ENCODE measurements around the gene ADAMTSL4. TPM values are rescaled to one million over a fixed set of nuclear protein-coding genes. Genes with fewer than 3 reads are reported as not detected.

The ADAMTSL4 gene
- polyA plus RNA-seq, 3 donors from 2014 or later: not detected

- Mint-ChIP-seq H3K9me3 (no peaks in the 10 kb centered on the region), H3K27ac (peak overlapping the region in 5 of 6 donors; percentile 32 to 90 (median 65)), H3K27me3 (ENCODE audit: low read depth in 3 of 3) (peaks cover 2 to 6% (median 3%) of the 10 kb centered on the region in 3 donors), H3K36me3 (no peaks in the 10 kb centered on the region), H3K4me3 (peak overlapping the region; percentile 87 to 97 (median 91)), H3K4me1 (peaks cover 16 to 18% of the 10 kb centered on the region in 2 donors)
- DNase-seq: no peak
Measured at GRCh38 chr1:150516616-150517015, 32.6 kb upstream of the ADAMTSL4 start.

GRCh38 chr1:150521196-150521968 is 27.8 kb upstream of the ADAMTSL4 start:
- Mint-ChIP-seq H3K27ac (no peak overlapping the region), H3K27me3 (ENCODE audit: low read depth in 3 of 3) (peaks cover 0 to 3% (median 2%) of the 10 kb centered on the region in 3 donors), H3K9me3 (no peaks in the 10 kb centered on the region), H3K4me1 (peaks cover 4 to 5% of the 10 kb centered on the region in 2 donors), H3K4me3 (no peak overlapping the region), H3K36me3 (no peaks in the 10 kb centered on the region)
- no peak for DNase-seq

GRCh38 chr1:150525348-150525747 is 23.9 kb upstream of the ADAMTSL4 start:
- Mint-ChIP-seq H3K4me1 (no peaks in the 10 kb centered on the region), H3K27me3 (ENCODE audit: low read depth in 3 of 3) (peaks cover 0 to 2% (median 2%) of the 10 kb centered on the region in 3 donors), H3K36me3 (no peaks in the 10 kb centered on the region), H3K4me3 (no peak overlapping the region), H3K9me3 (no peaks in the 10 kb centered on the region), H3K27ac (no peak overlapping the region)
- DNase-seq: no peak

GRCh38 chr1:150528196-150528595 is 21.0 kb upstream of the ADAMTSL4 start:
- Mint-ChIP-seq H3K4me1 (no peaks in the 10 kb centered on the region), H3K9me3 (no peaks in the 10 kb centered on the region), H3K4me3 (no peak overlapping the region), H3K36me3 (no peaks in the 10 kb centered on the region), H3K27ac (no peak overlapping the region), H3K27me3 (ENCODE audit: low read depth in 3 of 3) (peaks cover 0 to 1% (median 0%) of the 10 kb centered on the region in 3 donors)
- no peak for DNase-seq

- no peak for DNase-seq
- H3K27ac Mint-ChIP-seq: no peak overlapping the region
- no peaks in the 10 kb centered on the region for H3K36me3 Mint-ChIP-seq
- H3K27me3 Mint-ChIP-seq (ENCODE audit: low read depth in 3 of 3): peaks cover 0 to 1% (median 0%) of the 10 kb centered on the region in 3 donors
- no peaks in the 10 kb centered on the region for H3K9me3 Mint-ChIP-seq
- H3K4me3 Mint-ChIP-seq: no peak overlapping the region
- H3K4me1 Mint-ChIP-seq: no peaks in the 10 kb centered on the region
Measured at GRCh38 chr1:150529017-150529416, 20.2 kb upstream of the ADAMTSL4 start.

GRCh38 chr1:150530491-150531159 is 18.6 kb upstream of the ADAMTSL4 start:
- Mint-ChIP-seq H3K9me3 (no peaks in the 10 kb centered on the region), H3K36me3 (no peaks in the 10 kb centered on the region), H3K4me1 (no peaks in the 10 kb centered on the region), H3K27me3 (ENCODE audit: low read depth in 3 of 3) (peaks cover 0 to 1% (median 0%) of the 10 kb centered on the region in 3 donors), H3K4me3 (no peak overlapping the region), H3K27ac (no peak overlapping the region)
- DNase-seq: no peak

- peaks cover 0 to 3% (median 1%) of the 10 kb centered on the region in 3 donors for H3K27me3 Mint-ChIP-seq (ENCODE audit: low read depth in 3 of 3)
- no peaks in the 10 kb centered on the region for H3K36me3 Mint-ChIP-seq
- H3K27ac Mint-ChIP-seq: peak overlapping the region in 2 of 6 donors; percentile 47 to 58
- DNase-seq: no peak
- H3K9me3 Mint-ChIP-seq: no peaks in the 10 kb centered on the region
- H3K4me1 Mint-ChIP-seq: no peaks in the 10 kb centered on the region
- no peak overlapping the region for H3K4me3 Mint-ChIP-seq
Measured at GRCh38 chr1:150532860-150533259, 16.3 kb upstream of the ADAMTSL4 start.

GRCh38 chr1:150534002-150534401 is 15.2 kb upstream of the ADAMTSL4 start:
- Mint-ChIP-seq H3K4me1 (no peaks in the 10 kb centered on the region), H3K27ac (no peak overlapping the region), H3K4me3 (no peak overlapping the region), H3K9me3 (no peaks in the 10 kb centered on the region), H3K27me3 (ENCODE audit: low read depth in 3 of 3) (peaks cover 2 to 3% (median 3%) of the 10 kb centered on the region in 3 donors), H3K36me3 (peaks cover 0 to 3% (median 0%) of the 10 kb centered on the region in 3 donors)
- no peak for DNase-seq

GRCh38 chr1:150535511-150536287 is 13.5 kb upstream of the ADAMTSL4 start:
- no peaks in the 10 kb centered on the region for H3K4me1 Mint-ChIP-seq

GRCh38 chr1:150536836-150537731 is 12.1 kb upstream of the ADAMTSL4 start:
- no peaks in the 10 kb centered on the region for H3K9me3 Mint-ChIP-seq
- no peak overlapping the region for H3K4me3 Mint-ChIP-seq
- H3K27ac Mint-ChIP-seq: no peak overlapping the region
- H3K36me3 Mint-ChIP-seq: peaks cover 0 to 3% (median 0%) of the 10 kb centered on the region in 3 donors
- DNase-seq: no peak
- H3K27me3 Mint-ChIP-seq (ENCODE audit: low read depth in 3 of 3): peaks cover 1 to 3% (median 2%) of the 10 kb centered on the region in 3 donors
- no peaks in the 10 kb centered on the region for H3K4me1 Mint-ChIP-seq

More at GRCh38 chr1:150535511-150536287, 13.5 kb upstream of the ADAMTSL4 start:
- peaks cover 1 to 3% (median 2%) of the 10 kb centered on the region in 3 donors for H3K27me3 Mint-ChIP-seq (ENCODE audit: low read depth in 3 of 3)
- DNase-seq: no peak
- H3K4me3 Mint-ChIP-seq: no peak overlapping the region
- peak overlapping the region in 1 of 6 donors; percentile 19 for H3K27ac Mint-ChIP-seq
- peaks cover 0 to 3% (median 0%) of the 10 kb centered on the region in 3 donors for H3K36me3 Mint-ChIP-seq
- no peaks in the 10 kb centered on the region for H3K9me3 Mint-ChIP-seq

- Mint-ChIP-seq H3K27ac (peak overlapping the region in 1 of 6 donors; percentile 35), H3K4me1 (no peaks in the 10 kb centered on the region), H3K27me3 (ENCODE audit: low read depth in 3 of 3) (peaks cover 1 to 4% (median 3%) of the 10 kb centered on the region in 3 donors), H3K36me3 (peaks cover 0 to 3% (median 0%) of the 10 kb centered on the region in 3 donors), H3K4me3 (no peak overlapping the region), H3K9me3 (no peaks in the 10 kb centered on the region)
- DNase-seq: no peak
Measured at GRCh38 chr1:150537732-150538684, 11.2 kb upstream of the ADAMTSL4 start.

- Mint-ChIP-seq H3K4me3 (no peak overlapping the region), H3K27ac (peak overlapping the region in 1 of 6 donors; percentile 4), H3K4me1 (peaks cover 4 to 5% of the 10 kb centered on the region in 2 donors), H3K9me3 (no peaks in the 10 kb centered on the region), H3K36me3 (no peaks in the 10 kb centered on the region), H3K27me3 (ENCODE audit: low read depth in 3 of 3) (peaks cover 2 to 10% (median 8%) of the 10 kb centered on the region in 3 donors)
- DNase-seq: no peak
Measured at GRCh38 chr1:150543500-150544143, 5.6 kb upstream of the ADAMTSL4 start.
